ENCODE measurements around the gene OR4D1.

OR4D1 gene

DNA sequence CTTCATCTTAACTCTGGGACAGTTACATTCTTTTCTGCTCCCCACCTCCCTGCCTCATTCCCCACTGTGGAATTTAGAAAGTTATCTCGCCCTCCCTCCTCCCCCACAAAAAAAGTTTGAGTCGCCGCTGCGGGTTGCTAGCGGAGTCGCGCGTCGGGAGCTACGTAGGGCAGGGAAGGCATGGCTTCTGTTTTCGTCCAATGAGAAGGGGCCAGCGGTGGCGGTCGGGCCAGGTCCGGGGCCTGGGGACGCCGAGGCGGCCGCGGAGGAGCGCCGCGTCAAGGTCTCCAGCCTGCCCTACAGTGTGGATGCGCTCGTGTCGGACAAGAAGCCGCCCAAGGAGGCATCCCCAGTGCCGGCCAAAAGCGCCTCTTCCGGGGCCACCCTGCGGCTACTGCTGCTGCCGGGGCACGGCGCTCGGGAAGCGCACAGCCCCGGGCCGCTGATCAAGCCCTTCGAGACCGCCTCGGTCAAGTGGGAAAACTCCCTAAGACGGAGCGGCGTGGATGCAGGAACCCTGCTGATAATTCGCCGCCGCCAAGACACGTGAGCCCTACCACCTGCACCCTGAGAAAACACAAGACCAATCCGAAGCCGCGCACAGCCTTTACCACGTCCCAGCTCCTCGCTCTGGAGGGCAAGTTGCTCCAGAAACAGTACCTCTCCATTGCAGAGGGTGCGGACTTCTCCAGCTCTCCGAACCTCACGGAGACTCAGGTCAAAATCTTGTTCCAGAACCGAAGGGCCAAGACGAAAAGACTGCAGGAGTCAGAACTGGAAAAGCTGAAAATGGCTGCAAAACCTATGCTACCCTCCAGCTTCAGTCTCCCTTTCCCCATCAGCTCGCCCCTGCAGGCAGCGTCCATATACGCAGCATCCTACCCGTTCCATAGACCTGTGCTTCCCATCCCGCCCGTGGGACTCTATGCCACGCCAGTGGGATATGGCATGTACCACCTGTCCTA is 8.9 kb downstream of the OR4D1 start:
- peak; percentile 23 for DNase-seq

- no peak for DNase-seq
These were observed 10.0 kb downstream of the OR4D1 start for GRCh38 chr17:58158181-58158580.

DNA sequence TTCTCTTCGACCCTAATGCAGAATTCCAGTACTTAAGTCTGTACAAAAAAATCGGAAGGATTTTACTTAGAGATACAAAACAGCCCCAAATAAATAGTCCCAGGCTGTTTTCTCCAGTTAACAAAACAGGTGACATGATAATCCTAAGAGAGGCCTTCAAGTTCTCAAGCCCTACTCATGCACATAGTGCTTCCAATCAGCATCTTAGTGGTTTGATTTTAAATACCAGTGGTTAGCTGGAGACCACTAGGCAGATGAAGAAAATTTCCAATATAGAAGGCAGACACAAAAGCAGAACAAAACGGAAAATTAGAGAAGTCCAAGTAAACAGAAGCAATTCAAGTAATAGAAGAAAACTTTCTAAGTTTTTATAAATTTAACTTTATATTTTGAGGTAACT is 13.4 kb downstream of the OR4D1 start:
- no peak for DNase-seq

DNA sequence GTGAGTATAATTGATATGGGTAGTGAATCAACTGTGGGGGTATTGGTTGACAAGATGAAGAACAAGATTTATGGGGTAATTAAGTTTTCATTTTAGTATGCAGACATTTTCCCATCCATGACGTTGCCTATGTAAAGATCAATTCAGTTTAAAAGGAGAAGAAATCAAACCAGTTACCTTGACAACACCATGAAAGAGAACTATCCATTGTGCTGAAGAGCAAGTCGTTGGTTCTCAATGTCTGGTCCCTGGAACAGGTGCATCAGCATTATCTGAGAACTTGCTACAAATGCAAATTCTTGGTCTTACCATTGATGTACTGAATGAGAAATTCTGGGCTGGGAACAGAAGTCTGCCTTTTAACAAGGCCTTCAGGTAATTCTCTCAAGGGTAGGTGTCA is 17.8 kb downstream of the OR4D1 start:
- no peak for DNase-seq

- DNase-seq = no peak
These were observed 18.5 kb downstream of the OR4D1 start, which contains the start of gene OR4D2 for GRCh38 chr17:58166682-58167081. Gene OR4D2, plus strand, starts transcription at chr17:58166982. Its CDS starts 2,674 bp downstream, at chr17:58169656.

- DNase-seq = no peak
These were observed 22.4 kb downstream of the OR4D1 start for GRCh38 chr17:58170622-58171021.

DNA sequence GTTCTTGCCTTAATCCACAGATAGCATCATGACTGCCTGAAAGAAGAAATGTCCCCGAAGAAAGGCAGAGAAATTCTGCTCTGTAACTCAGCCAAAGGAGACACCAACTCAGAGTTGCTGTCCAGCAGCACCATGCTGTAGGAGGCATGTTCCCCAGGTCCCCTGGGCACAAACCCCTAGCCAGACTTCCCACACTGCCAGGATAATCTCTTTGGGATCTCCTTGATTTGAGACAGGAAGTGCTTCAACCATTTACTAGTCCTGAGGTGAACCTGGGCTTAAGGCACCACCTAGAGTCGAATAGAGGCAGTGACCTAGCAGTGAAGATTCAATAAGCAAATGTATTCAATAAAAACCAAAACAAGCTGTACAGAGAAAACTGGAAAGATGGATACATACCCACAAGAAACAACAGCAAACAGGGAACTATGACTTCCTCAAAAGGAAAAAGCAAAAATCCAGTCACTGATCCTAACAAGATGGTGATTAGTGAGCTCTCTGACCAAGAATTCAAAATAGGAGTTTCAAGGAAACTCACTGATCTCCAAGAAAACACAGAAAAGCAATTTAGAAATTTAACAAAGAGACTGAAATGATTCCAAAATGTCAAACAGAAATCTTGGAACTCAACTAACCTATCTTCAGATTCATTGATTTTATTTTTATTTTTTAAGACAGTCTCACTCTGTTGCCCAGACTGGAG is 24.3 kb downstream of the OR4D1 start:
- peak; percentile 15 for DNase-seq

- no peak for DNase-seq
These were observed 26.7 kb downstream of the OR4D1 start for GRCh38 chr17:58174871-58175270.

GRCh38 chr17:58176200-58176599 is 28.0 kb downstream of the OR4D1 start:
- no peak for DNase-seq

DNA sequence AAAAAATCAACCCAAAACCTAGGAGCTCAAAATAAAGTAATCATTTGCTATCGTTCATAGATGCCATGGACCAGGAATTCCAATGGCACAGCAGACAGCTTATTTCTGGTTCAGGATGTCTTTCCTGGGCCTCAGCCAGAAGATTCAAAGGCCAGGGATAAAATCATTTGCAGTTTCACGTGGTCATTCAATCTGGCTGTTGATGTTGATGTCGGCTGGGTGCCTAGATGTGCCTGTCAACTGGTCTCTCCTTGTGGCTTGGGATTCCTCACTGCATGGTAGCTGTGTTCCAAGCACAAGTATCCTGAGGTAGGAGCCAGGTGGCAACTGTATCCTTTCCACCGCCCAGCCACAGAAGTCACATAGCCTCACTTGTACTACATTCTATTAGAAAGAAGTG is 33.6 kb downstream of the OR4D1 start:
- no peak for DNase-seq

DNA sequence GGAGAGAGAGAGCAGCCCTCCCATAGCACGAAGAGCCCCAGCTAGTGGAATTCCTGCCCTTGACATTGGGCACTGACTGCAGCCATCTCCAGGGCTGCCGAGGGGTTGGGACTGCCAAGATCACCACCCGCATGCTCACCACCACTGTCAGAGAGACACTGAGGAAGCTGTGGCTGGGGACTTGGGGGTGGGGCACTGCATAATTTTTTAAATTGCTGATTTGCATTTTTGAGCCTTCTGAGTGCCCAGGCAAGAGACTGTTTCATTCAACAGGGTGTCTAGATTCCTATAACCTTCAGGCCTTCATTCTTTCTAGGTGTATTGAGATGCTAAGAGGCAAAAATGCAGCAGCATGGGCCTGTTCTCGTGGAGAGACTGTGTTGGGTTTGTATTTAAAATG is 35.3 kb downstream of the OR4D1 start:
- no peak for DNase-seq

DNA sequence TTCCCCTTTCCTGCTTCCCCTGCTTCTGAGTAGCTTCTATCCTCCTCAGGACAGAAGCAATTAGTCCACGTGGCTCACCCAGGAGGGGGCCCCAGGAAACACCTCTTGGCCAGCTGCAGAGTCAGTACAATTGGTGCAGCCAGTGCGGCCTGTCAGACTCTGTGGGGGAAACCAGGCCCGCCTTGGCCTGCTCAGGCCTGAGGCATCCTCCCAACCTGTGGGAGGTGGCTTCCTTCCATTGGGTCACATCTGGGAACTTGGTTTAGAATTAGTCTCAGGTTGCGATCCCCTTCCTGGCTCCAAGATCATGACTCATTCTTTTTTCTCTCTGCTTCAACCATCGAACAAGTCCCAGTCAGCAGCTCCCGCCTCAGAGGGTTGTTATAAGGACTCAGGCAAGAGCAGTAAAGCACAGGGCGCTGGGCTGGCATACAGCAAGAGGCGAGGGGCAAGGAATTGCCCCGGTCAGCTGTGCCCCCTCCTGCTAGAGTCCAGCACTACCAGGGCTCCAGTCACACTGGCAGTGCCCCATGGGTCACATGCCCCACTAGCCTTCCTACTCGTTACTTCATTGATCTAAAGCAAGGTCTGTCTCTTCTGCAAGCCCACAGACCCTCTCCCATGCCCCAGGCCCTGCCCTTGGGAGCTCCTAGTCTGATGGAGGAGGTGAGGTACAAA is 36.3 kb downstream of the OR4D1 start:
- DNase-seq = no peak

DNA sequence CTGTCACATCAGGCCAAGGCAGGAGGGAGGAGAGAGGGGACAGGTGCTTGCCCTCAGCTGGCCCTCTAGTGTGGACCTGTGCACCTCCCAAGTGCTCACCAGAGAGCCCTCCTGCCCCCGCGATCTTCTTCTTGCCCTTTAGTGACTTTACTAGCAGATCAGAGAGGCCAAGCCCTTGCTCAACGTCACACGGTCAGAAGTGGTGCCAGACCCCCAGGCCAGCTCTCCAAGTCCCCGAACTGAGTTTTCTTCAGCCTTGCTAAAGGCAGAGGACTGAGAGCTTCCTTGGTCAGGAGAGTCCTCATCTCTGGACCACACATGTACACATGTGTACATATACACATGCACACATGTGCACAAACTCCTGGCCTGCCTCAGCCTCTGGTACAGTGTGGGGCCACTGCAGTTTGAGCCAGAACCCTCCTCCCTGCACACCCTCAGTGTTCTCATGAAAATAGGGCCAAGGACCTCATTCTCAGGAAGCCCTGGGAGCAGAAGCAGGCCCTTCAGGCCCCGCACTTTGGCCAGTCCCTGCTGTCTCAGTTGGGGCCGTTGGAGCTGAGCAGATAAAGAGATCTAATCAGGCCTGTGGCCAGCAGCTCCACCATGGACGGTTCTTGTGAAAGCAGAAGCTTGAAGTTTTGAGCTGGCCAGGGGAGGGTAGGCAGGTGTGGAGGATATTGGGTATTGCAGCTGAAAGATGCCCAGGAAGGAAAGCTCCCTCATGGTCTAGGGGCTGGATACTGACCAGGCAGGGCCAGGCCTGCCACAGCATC is 37.0 kb downstream of the OR4D1 start:
- DNase-seq = no peak

DNA sequence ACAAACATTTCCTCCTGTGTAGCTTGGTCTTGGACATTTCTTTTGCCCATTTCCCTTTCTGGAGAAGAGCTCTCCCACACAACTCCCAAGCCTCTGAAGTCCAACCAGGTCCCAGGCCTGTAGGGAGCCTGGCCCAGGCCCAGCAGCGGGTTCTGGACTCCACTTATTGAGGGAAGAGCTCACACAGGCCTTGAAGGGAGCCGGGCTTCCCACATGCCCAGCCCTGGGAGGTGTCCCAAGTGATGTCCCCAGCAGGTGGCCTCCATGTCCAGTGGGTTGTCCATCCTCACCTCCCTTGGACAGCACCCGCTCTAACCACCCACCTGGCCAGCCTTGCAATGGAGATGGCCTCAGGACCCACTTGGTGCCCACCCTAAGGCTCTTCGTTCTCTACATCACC is 38.4 kb downstream of the OR4D1 start:
- DNase-seq = no peak

DNA sequence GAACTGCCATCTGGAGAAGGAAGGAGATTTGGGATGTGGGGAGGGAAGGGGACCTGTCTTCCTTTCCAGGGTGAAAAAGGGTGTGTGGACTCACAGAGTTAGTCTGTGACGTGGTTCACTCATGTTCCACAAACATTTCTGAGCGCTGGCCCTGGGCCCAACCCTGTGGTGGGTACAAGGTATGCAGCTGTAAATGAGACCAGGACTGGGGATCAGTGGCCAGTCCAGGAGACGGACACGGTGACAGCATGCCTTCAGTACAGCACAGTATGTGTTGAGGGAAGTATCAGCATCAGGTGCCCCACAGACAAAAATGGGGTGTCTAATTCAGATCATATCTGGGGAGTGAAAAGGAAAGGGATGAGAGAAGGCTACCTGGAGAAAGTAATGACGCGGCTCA is 38.9 kb downstream of the OR4D1 start:
- DNase-seq = no peak

GRCh38 chr17:58187675-58188074 is 39.5 kb downstream of the OR4D1 start:
- no peak for DNase-seq

DNA sequence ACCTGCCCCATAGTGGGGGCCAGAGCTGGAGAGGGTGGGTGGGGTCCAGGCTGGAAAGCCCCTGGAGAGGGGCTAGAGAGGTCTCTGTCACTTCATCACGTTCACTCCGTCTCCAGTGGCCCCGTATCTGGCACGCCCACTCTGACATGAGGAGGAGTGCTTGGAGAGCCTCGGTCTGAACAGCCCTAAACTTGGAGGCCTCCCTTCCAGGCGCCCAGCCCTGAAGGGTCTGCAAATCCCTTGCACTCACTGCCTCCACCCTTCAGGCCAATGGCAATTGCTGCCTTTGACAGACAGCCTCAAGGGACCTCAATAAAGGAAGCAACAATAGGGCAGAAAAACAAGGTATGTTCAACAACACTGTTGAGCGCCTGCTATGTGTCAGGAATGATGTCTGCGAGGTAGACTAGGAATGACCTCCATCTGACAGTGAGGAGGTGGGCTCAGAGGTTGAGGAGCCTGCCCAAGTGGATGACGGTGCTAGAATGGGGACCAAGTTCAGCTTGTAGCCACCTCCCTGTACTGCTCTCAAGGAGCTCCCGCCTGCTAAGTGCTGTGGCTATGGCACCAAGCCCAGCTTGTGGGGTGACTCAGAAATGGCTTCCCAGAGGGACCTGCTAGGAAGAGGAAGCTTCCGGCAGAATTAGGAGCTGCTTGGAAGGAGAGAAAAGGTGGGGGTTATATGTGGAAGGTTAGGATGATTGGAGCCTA is 41.4 kb downstream of the OR4D1 start:
- no peak for DNase-seq

DNA sequence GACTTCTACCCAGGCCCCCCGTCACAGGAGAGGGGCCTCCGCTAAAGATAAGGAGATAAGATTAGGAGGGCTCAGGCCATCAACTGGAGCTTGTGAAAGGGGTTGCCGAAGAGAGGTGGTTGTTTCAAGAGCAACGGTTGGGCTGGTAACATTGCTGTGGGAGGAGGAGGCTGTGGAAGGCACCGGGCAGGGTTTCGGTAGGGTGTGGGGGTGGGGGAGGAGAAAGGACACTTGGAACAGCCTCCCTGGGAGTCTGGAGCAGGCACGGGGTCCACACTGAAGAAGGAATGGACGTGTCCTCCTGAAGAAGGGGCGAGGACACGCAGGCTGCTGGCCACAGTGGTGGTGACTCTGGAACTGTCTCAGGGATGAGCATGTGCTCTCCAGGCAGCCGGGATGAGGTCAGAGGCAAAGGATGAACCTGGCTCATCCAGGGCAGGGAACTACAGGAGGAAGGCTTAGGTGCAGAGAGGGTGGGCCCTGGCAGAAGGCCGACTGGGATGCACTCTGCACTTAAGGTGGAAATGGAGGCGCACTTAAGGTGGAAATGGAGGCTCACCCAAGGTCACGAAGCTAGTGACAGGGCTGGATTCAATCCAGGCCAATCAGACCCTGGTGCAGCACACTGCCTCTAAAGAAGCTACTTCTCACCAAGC is 43.2 kb downstream of the OR4D1 start:
- DNase-seq = no peak

- DNase-seq = no peak
These were observed 44.4 kb downstream of the OR4D1 start, which contains the start of gene EPX for GRCh38 chr17:58192612-58193011. Gene EPX, plus strand, starts transcription at chr17:58192726. Its CDS starts 121 bp downstream, at chr17:58192847.

GRCh38 chr17:58193641-58194255 is 45.6 kb downstream of the OR4D1 start:
- DNase-seq = no peak

All from effector CD4-positive, alpha-beta T cell (primary cell).